Dermis blood vessel endothelial cell (primary cell): ENCODE data around the gene MAGEB1. TPM values are rescaled to one million over a fixed set of nuclear protein-coding genes. Genes with fewer than 3 reads are reported as not detected.

Experiments used
- DNase-seq: peaks from one replicate; pipeline ENCODE4 v3.0.0; 2010
- total RNA-seq: library from RNA; depleted of rRNA; stranded (reverse); fragments of >200 nt; gene quantifications from 2 replicates; pipeline ENCODE4 v1.2.3, GENCODE V29; 2014

The MAGEB1 gene
- total RNA-seq, 1 donor from 2014 or later: not detected

DNA sequence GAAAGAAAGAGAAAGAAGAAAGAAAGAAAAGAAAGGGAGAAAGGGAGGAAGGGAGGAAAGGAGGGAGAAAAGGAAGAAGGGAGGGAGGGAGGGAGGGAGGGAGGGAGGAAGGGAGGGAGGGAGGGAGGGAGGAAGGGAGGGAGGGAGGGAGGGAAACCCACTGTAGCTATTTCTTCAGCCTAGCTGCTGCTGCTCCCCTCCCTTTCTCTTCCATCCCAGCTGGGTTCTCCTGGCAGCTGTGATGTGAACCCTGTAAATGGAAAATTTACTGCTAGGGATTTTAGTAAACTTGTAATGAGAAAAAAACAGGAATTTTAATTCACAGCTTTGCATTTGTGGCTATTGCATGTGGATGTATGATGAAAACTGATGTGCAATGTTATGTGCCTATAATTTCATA, 54.3 kb downstream of the MAGEB1 start:
- no peak for DNase-seq

Other genes starting within 250 kb of the MAGEB1 start
- not detected in 2 replicates for gene MAGEB2, start 31.6 kb upstream of the MAGEB1 start, total RNA-seq
- gene MAGEB3, start 16.5 kb upstream of the MAGEB1 start, total RNA-seq: not detected in 2 replicates
- gene MAGEB4, start 5.1 kb upstream of the MAGEB1 start, total RNA-seq: not detected in 2 replicates
- not detected in 2 replicates for gene NR0B1, start 62.2 kb downstream of the MAGEB1 start, total RNA-seq